HG02678 (cell line): ENCODE results near the gene NEU4.
"Not testable (repeated sequence)": the region's sequence is repeated elsewhere in the genome, so short reads cannot be mapped to it uniquely, and the experiment has no call there.

Experiments
- ATAC-seq: cut with Tn5 transposase; IDR thresholded peaks from one replicate; pipeline ENCODE4 v1.9.1; 2021; ENCODE audit warnings: mild to moderate bottlenecking, moderate library complexity; ENCODE audit not compliant: unreplicated experiment

Gene NEU4, protein sequence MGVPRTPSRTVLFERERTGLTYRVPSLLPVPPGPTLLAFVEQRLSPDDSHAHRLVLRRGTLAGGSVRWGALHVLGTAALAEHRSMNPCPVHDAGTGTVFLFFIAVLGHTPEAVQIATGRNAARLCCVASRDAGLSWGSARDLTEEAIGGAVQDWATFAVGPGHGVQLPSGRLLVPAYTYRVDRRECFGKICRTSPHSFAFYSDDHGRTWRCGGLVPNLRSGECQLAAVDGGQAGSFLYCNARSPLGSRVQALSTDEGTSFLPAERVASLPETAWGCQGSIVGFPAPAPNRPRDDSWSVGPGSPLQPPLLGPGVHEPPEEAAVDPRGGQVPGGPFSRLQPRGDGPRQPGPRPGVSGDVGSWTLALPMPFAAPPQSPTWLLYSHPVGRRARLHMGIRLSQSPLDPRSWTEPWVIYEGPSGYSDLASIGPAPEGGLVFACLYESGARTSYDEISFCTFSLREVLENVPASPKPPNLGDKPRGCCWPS

DNA sequence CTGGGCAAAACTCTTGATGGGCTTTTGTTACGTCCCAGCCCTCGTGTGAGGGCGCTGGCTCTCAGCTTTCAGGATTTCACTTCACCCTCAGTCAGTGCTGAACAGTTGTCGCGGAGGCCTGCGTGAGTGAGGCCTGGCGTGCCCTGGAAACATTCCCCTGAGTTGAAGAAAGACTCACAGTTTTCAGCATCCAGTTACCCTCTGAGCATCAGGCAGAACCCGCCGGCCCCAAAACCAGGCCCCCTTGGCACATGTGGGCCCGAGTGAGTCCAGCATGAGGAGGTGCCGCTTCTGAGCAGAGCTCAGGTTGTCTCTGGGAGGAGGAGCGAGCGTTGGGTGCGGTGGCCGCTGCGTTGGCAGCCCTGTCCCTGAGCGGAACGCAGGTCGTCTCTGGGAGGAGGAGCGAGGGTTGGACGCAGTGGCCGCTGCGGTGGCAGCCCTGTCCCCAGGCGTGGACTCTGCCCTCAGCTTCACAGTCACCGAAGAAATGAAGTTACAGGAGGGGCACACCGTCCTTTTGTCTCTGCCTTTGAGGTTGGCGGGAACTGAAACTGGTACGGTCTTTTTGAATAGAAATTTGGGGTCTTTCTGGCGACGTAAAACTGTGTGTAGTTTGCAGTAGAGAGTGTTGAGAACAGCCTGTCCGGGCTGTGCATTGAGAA, at the start of gene NEU4:
NEU4 (plus strand) TSS at position 473 of the 662 bp plus-strand sequence. CDS start 5,292 bp downstream, outside the sequence.
- no peak for ATAC-seq

DNA sequence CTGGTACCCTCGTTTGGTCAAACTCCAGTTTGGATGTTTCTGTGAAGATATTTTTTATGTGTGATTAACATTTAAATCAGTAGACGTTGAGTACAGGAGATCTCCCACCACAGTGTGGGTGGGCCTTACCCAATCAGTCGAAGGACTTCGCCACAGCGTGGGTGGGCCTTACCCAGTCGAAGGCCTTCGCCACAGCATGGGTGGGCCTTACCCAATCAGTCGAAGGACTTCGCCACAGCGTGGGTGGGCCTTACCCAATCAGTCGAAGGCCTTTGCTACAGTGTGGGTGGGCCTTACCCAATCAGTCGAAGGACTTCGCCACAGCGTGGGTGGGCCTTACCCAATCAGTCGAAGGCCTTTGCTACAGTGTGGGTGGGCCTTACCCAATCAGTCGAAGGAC, 49.1 kb upstream of the NEU4 start:
- not testable (repeated sequence) for ATAC-seq

DNA sequence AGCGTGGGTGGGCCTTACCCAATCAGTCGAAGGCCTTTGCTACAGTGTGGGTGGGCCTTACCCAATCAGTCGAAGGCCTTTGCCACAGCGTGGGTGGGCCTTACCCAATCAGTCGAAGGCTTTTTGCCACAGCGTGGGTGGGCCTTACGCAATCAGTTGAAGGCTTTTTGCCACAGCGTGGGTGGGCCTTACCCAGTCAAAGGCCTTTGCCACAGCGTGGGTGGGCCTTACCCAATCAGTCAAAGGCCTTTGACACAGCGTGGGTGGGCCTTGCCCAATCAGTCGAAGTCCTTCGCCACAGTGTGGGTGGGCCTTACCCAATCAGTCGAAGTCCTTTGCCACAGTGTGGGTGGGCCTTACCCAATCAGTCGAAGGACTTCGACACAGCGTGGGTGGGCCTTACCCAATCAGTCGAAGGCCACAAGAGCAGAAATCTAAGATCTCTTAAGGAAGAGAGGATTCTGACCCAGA, 48.7 kb upstream of the NEU4 start:
- ATAC-seq, result no peak

DNA sequence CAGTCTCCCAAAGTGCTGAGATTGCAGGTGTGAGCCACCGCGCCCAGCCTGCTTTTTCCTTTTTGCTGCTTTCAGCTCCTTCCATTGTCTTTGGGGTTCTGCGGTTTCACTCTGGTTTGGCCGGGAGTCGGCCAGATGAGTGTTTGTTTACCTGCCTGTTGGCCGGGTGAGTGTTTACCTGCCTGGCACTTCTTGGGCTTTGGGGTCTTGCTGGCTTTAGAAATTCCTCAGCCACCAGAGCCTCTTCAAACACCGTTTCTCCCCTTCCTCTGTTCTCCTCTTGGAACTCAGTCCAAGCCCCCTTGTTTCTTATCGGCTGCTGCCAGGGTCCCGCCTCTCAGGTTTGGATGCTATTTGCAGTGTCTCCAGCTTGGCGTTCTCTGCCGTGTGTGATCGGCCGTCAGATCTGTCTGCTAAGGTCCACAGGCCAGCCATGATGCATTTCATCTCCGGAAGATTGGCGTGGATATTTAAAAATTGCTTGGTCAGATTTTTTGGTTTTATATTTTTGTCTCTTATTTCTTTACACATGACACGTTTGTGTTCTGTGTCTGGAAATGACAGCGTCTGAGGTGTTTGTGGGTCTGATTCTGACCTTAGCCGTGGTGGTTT, 46.6 kb upstream of the NEU4 start:
- no peak for ATAC-seq

DNA sequence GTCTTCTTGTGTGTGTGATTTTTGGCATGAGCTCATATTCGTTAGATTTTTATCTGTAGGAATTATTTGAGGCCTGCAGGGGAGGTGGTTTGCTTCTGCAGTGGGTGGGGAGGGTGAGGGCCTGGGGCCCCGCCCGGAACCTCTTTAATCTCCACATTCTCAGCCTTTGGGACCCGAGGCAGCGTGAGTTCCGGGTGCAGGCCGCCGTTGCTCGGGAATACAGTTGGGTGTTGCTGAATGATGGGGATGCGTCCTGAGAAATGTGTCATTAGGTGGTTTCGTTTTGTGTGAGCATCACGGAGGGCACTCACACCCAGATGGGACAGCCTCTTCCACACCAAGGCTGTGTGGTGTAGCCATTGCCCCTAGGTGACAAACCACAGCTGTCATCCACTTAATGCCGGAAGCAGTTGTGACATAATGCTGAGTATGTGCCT, 46.0 kb upstream of the NEU4 start:
- ATAC-seq, result peak; percentile 44

DNA sequence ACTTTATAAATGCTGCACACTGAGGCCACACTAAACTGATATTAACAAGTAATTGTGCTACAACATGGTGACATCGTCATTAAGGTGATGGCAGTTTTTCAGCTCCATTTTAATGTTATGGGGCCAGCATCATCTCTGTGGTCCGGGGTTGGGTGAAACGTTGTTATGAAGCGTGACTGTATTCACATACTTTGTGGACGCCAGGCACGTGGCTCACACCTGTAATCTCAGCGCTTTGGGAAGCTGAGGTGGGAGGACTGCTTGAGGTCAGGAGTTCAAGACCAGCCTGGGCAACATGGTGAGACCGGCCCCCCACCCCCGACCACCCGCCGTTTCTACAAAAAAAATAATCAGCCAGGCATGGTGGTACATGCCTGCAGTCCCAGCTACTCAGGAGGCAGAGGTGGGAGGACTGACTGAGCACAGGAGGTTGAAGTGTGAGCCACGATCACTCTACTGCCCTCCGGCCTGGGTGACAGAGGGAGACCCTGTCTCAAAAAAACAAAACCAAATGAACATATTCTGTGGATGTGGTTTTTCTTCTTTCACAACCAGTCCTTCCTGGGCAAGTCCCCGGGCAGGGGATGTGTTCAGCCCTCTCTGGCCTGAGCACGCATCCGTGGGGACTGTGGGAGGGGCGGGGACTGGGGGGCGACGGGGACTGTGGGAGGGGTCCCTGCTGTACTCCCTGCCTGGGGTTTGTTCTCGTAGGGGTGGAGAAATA, 45.3 kb upstream of the NEU4 start:
- ATAC-seq, result no peak

DNA sequence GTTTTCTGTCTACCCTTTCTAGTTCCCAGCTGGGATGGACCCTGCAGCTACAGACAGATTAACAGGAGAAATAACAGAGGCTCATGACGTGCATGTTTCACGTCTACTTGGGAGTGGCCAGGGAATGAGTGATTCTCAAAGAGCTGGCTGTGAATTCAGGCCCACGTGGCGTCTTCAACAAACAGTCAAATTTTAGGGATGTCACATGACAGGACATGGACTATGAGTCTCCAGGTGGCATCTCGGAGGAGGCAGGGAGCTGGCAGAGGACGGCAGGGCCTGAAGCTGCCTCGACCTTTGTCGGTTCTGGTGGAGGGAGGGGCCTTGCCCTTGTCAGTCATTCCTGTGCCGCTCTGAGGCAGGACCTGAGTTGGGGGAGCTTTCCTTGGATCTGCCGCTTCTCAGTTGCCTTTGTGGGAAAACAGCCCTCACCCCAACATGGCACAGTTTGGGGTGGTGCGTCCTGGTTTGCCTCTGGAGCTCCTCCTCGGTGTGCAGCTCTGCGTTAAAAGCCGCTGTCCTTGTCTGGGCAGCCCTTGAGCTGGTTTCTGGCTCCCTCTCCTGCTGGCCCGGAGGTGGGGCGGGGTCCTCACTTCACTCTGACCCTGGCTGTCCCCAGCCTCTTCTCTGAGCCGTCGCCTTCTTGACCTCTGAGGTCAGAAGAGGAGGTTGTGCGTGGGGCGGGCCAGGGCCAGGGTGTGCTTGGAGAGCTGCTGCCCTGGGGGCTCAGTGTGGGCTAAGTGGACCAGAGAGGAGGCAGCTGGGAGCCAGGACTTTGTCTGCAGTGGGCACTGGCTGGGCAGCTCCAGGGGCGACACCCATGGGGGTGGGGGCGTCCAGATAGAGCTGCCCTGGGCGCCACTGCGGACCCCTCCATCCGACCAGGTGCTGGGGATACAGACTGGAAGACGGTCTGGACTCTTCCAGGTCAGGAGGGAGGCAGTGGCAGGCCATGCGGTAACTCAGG, 44.4 kb upstream of the NEU4 start:
- no peak for ATAC-seq

DNA sequence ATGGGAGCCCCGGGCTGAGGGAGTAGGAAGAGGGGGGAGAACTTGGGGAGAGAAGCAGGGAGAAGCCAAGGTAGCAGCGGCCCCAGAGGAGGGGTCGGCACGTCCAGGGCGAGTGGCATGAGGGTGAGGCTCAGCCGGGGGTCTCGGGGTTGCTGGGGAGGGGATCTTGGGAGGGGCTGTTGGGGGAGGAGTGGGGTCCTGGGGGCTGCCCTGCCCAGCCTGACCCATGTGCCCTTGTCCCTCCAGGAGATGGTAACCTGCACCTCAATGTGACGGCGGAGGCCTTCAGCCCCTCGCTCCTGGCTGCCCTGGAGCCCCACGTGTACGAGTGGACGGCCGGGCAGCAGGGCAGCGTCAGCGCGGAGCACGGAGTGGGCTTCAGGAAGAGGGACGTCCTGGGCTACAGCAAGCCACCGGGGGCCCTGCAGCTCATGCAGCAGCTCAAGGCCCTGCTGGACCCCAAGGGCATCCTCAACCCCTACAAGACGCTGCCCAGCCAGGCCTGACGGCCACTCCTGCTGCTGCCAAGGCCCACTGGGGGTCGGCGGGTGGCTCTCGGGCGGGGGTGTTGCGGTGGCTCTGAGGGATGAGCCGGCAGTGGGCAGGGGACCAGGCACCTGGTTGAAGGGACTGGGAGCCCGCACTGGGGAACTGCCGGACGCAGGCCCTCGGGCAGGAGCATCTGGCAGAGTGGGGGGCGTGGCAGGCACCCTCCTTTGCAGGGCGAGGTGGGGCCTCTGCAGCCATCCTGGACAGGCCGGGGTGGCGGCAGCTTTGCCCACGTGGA, 41.3 kb upstream of the NEU4 start:
- no peak for ATAC-seq

DNA sequence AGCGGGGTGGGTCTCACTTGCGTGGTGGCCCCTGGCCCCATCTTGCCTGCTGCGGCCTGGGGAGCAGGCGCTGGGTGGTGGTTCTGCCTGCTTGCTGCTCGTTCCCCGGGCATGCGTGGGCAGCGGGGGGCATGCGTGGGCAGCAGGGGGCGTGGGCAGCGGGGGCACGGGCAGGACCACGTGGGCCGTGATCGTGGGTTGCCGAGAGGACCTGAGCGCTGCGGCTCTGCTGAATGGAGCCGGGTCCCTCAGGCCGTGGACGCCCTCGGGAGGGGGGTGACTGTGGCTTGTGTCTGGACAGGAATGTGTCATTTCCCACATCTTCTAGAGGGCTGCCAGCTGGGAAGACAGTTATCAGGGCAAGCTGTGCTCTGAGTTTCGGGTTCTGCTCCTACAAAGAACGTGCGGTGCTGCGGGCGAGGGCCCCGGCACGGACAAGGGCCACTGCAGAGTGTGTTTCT, 40.7 kb upstream of the NEU4 start:
- no peak for ATAC-seq

DNA sequence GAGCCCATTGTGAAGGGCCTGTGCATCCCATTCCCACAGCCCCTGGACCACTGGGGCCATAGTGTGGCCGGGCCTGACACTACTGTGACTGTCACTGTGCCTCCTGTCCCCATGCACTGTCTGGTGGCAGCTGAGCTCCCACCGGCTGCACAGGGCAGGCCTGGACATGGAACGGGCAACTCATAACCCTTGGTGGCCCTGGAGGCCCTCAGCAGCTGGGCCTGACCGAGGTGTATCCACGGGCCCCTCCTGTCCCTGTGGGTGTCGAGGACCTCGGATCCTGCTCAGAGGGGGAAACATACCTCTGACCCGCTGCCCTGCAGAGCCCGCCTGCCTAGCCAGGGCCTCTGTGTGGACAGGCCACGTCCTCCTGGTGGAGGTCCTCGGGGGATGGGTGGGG, 40.1 kb upstream of the NEU4 start:
- no peak for ATAC-seq

DNA sequence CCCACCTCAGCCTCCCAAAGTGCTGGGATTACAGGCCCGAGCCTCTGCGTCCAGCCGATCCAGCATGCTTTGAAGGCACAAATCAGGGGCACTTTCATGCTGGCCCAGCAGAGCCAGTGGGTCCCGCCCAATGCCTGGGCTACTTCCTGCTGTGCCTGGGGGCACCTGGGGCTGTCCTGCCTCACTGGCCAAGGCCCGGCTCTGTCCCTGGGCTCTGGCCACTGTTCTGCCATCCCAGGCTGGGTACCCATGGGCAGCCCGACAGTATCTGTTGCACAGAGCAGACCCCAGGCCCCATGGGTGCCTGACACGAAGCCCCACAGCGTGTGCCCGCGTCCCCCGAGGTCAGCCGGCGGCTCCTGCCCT, 39.2 kb upstream of the NEU4 start:
- ATAC-seq, result no peak

DNA sequence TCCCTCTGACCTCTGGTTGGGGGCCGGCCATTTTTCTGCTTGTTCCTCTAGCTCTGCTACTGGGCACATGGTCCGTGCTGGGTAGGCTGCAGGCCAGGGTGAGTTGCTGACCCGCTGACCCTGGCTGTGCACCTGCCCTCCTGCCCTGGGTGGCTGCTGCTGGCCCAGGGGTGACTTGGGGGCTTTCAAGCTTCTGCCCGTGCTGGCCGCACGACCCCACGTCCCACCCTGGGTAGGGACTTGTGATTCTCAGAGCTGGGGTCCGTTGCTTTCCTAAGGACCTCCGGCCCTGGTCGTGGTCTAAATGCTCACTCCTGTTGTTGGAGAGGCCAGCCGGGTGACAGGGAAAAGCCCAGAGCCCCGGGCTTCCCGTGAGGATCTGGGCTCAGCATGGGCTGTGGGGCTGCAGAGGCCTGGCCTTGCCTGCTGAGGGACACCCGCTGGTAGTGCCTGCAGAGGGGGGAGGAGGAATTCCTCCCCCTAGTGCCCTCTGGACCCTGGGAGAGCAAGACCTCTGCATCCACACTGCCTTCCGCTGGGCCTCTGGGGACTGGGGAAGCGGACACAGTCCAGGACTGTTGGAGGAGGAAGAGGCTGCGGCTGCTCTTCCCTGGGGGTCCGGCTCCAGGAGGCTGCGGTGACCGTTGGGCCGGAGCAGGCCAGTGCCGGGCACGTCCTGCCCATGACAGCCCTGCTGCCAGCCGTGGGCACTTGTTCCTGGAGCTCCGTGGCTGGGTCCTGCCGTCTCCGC, 38.6 kb upstream of the NEU4 start:
- no peak for ATAC-seq

DNA sequence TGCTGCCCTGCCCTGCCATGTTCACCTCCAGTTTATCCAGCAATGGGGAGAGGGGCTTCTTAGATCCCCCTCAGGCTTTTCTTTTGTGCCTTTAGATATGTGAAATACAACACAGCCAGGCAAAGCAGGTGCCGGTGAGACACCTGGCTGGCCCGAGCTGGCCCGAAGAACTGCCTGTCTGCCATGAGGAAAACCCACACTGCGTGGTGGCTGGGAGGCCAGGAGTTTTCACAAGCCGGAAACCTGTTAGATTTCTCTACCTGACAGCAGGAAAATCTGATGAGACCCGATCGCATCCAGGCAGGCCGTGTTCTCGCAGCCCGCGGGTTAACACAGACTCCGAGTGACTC, 38.1 kb upstream of the NEU4 start:
- no peak for ATAC-seq

DNA sequence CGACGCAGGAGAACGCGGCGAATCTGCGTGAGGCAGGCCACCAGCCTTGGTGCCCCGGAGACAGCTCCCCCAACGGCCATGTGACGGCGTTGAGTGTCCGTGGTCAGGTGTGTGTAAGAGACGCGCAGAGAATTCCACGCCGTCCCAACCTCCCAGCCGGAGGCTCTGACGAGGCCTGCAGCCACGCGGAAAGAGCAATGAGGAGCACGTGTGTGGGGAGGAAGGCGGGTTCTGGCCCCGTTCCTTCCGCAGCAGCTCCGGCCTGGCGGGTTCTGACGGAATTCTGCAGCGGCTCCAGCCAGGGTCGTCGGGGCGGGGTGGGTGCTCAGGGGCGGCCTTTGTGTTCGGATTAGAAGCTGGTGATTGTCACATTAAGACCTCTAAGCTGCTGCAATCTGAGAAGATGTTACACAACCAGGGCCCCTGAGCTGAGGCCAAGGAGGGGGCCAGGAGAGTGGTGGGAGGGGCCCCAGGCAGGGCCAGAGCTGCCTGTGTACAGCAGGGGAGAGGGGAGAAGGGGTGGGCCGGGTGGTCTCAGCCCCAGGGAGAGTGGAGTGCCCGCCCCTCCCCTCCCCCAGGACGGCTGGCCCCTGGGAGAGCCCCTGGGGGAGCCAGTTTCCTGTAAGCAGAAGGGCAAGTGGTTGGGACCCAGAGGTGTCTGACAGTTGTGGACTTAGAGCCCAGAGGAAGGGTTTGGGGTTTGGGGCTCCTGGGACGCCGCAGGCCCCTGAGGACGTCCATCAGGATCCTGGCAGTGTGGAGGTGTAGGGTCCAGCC, 37.5 kb upstream of the NEU4 start:
- no peak for ATAC-seq

DNA sequence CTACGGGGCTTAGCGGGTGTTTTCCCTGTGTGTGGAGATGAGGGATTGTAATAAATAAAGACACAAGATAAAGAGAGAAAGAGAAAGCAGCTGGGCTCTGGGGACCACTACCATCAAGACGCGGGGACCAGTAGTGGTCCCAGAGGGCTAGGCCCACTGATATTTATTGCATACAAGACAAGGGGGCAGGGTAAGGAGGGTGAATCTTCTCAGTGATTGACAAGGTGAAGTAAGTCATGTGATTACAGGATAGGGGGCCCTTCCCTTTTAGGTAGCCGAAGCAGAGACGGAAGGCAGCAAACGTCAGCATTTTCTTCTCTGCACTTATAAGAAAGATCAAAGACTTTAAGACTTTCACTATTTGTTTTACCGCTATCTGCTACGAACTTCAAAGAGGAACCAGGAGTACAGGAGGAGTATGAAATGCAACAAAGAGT, 36.9 kb upstream of the NEU4 start:
- no peak for ATAC-seq

DNA sequence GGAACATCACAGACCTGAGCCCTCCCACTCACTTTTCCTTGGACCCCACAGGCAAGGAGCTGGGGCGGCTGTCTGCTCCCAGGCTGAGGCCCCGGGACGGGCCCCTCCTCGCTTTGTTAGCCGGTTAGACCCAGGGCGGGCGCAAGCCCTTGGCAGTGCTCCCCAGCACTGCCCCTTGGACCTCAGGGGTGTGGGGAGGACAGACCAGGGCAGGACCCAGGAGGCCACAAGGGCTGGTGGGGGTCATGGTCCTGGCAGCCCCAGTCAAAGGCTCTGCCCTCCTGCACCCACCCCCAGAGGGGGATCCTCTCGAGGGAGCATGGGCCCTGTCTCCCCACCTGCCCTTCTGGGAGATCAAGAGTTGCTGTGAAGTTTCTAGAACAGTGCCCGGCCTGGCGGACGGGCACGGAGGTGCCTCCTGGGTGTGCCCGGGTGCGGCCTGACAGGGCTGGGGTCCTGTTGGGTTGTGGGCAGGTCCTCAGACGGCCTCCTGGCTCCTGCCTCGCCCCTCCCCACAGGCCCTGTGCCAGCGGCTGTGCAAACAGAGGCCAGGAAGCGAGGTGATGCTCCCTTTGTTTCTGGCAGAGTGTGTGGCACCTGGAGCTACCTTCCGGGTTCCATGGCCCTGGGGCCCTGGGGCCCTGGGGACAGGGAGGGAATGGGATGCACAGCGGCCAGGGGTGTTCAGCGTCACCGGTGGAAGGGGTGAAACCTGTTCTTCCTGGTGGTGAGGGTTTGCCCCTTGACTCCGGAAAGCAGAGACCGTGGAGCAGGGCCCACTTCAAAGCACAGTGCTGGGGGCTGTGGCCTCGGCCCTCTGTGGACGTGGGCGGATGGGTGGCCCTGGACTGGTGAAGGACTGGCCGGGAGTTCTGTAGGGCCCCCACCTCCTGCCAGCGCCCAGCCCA, 35.2 kb upstream of the NEU4 start:
- ATAC-seq, result no peak
